SK-N-SH (cell line): ENCODE measurements around the gene SLC18A2. TPM values are rescaled to one million over a fixed set of nuclear protein-coding genes. Genes with fewer than 3 reads are reported as not detected.

ENCODE experiments used
- CTCF ChIA-PET: fragments of 300-600, 350-600 bp; formaldehyde crosslinking; extraction: SDS; loops from one replicate; lab custom pipeline; 2021; lab: Yijun Ruan, JAX
- POLR2A ChIA-PET: fragments of 350-600 bp; sonication (Branson Sonifier 250); formaldehyde crosslinking; extraction: SDS; loops from one replicate; lab custom pipeline; 2020; ENCODE audit warnings: antibody characterized with exemption, inconsistent platforms; lab: Yijun Ruan, JAX
- DNase-seq: peaks from one replicate; pipeline ENCODE4 v3.0.0; 2012
- H2AFZ ChIP-seq: fragments of 200-600 bp; sonication (generic); 2 replicates; pipeline ENCODE4 v1.8.1; 2016; ENCODE audit warnings: antibody characterized with exemption, mild to moderate bottlenecking, low read depth
- H3F3A ChIP-seq: fragments of 200-600 bp; sonication (generic); replicated peaks from 2 replicates; pipeline ENCODE3; 2016; ENCODE audit warnings: antibody characterized with exemption, mild to moderate bottlenecking; ENCODE audit not compliant: insufficient read depth
- H3K27ac ChIP-seq, 2 experiments: fragments of 200-500 bp in 1 of 2; fragments of 200-600 bp in 1 of 2; sonication (Bioruptor generic) in 1 of 2; sonication (generic), shearing (Covaris generic) in 1 of 2; 2 replicates each; pipeline versions ENCODE4 v1.5.1 to v1.6.1; 2014 to 2016; ENCODE audit warnings: low read depth in 2 of 2, inconsistent platforms in 1 of 2, low read length in 1 of 2, mild to moderate bottlenecking in 1 of 2, mixed read lengths in 1 of 2
- H3K27me3 ChIP-seq: fragments of 200-600 bp; sonication (generic), shearing (Covaris generic); 2 replicates; pipeline ENCODE4 v1.6.1; 2016; ENCODE audit warnings: mixed run types; ENCODE audit not compliant: insufficient read depth
- H3K36me3 ChIP-seq, 2 experiments: fragments of 200-500 bp in 1 of 2; fragments of 200-600 bp in 1 of 2; sonication (Bioruptor generic) in 1 of 2; sonication (generic) in 1 of 2; replicated peaks in 1 of 2; 2 replicates each; pipeline versions ENCODE3 to v1.5.1; 2014 to 2016; ENCODE audit warnings: low read length in 1 of 2, mild to moderate bottlenecking in 1 of 2; ENCODE audit not compliant: insufficient read depth in 2 of 2, control insufficient read depth in 1 of 2
- H3K4me1 ChIP-seq, 2 experiments: fragments of 200-500 bp in 1 of 2; fragments of 200-600 bp in 1 of 2; sonication (Bioruptor generic) in 1 of 2; sonication (generic), shearing (Covaris generic) in 1 of 2; 2 replicates each; pipeline versions ENCODE4 v1.5.1 to v1.6.1; 2014 to 2016; ENCODE audit warnings: low read depth in 1 of 2, low read length in 1 of 2, mixed run types in 1 of 2; ENCODE audit not compliant: insufficient read depth in 2 of 2, control insufficient read depth in 1 of 2
- H3K4me2 ChIP-seq: fragments of 200-600 bp; sonication (generic), shearing (Covaris generic); 2 replicates; pipeline ENCODE4 v1.6.1; 2017; ENCODE audit warnings: mixed run types
- H3K4me3 ChIP-seq, 2 experiments: fragments of 200-500 bp in 1 of 2; fragments of 200-600 bp in 1 of 2; sonication (Bioruptor generic) in 1 of 2; sonication (generic), shearing (Covaris generic) in 1 of 2; 2 replicates each; pipeline versions ENCODE4 v1.5.1 to v1.8.1; 2014 to 2016; ENCODE audit warnings: low read depth in 2 of 2, inconsistent platforms in 1 of 2, low read length in 1 of 2, mild to moderate bottlenecking in 1 of 2, mixed read lengths in 1 of 2, moderate library complexity in 1 of 2
- H3K79me2 ChIP-seq: fragments of 200-600 bp; sonication (generic); 2 replicates; pipeline ENCODE4 v1.8.1; 2017; ENCODE audit warnings: mild to moderate bottlenecking; ENCODE audit not compliant: insufficient read depth
- H3K9ac ChIP-seq: fragments of 200-600 bp; sonication (generic); 2 replicates; pipeline ENCODE4 v1.6.1; 2017; ENCODE audit warnings: mixed run types
- H3K9me2 ChIP-seq: fragments of 200-600 bp; sonication (generic); 2 replicates; pipeline ENCODE4 v1.6.1; 2017; ENCODE audit warnings: mixed run types
- H3K9me3 ChIP-seq: fragments of 200-600 bp; sonication (generic); 2 replicates; pipeline ENCODE4 v1.6.1; 2017; ENCODE audit warnings: mixed run types, mild to moderate bottlenecking, moderate library complexity
- H4K20me1 ChIP-seq: fragments of 200-600 bp; sonication (generic); 2 replicates; pipeline ENCODE4 v1.6.1; 2017; ENCODE audit warnings: mild to moderate bottlenecking, mixed run types; ENCODE audit not compliant: insufficient read depth
- ELF1 ChIP-seq: IDR thresholded peaks from 2 replicates; pipeline ENCODE4 v1.4.0; 2012
- EP300 ChIP-seq, 2 experiments: IDR thresholded peaks; 2 replicates each; pipeline versions ENCODE4 v1.4.0 to v1.6.1; 2012; ENCODE audit warnings: borderline replicate concordance in 1 of 2, low read depth in 1 of 2, low read length in 1 of 2
- GABPA ChIP-seq: IDR thresholded peaks from 2 replicates; pipeline ENCODE4 v1.4.0; 2012; ENCODE audit warnings: low read depth, mild to moderate bottlenecking
- GATA2 ChIP-seq: sonication (generic); formaldehyde crosslinking; IDR thresholded peaks from 2 replicates; pipeline ENCODE4 v1.5.0; 2020; ENCODE audit warnings: mild to moderate bottlenecking, missing genetic modification reagents
- JUND ChIP-seq: IDR thresholded peaks from 2 replicates; pipeline ENCODE4 v1.4.0; 2012
- MEF2A ChIP-seq: IDR thresholded peaks from 2 replicates; pipeline ENCODE4 v1.4.0; 2012; ENCODE audit warnings: low read depth, borderline replicate concordance
- MXI1 ChIP-seq: IDR thresholded peaks from 2 replicates; pipeline ENCODE4 v1.6.1; 2012; ENCODE audit warnings: mild to moderate bottlenecking, low read depth, low read length, improper control_type of control experiment
- NFIC ChIP-seq: IDR thresholded peaks from 2 replicates; pipeline ENCODE4 v1.4.0; 2012; ENCODE audit warnings: borderline replicate concordance
- NRF1 ChIP-seq: IDR thresholded peaks from 2 replicates; pipeline ENCODE4 v1.6.1; 2012; ENCODE audit warnings: low read depth, mild to moderate bottlenecking, low read length
- POLR2AphosphoS5 ChIP-seq: IDR thresholded peaks from 2 replicates; pipeline ENCODE4 v1.6.1; 2012; ENCODE audit warnings: low read depth, low read length
- RCOR1 ChIP-seq: fragments of 150-350 bp; IDR thresholded peaks from 2 replicates; pipeline ENCODE4 v1.6.1; 2017; ENCODE audit warnings: antibody characterized with exemption, low read length
- RXRA ChIP-seq: IDR thresholded peaks from 2 replicates; pipeline ENCODE4 v1.4.0; 2012; ENCODE audit warnings: low read depth, mild to moderate bottlenecking, borderline replicate concordance
- TAF1 ChIP-seq: IDR thresholded peaks from 2 replicates; pipeline ENCODE4 v1.6.1; 2012; ENCODE audit warnings: low read depth, mild to moderate bottlenecking, low read length, moderate library complexity, borderline replicate concordance
- TEAD4 ChIP-seq: IDR thresholded peaks from 2 replicates; pipeline ENCODE4 v1.4.0; 2012; ENCODE audit warnings: mild to moderate bottlenecking, borderline replicate concordance; ENCODE audit not compliant: insufficient read depth
- YY1 ChIP-seq: IDR thresholded peaks from 2 replicates; pipeline ENCODE4 v1.4.0; 2012; ENCODE audit warnings: low read depth, mild to moderate bottlenecking
- WGBS: methylation state at CpG from one replicate; pipeline ENCODE4 v1.1.6; 2017; ENCODE audit warnings: low lambda C conversion rate; 5-methylcytosine and 5-hydroxymethylcytosine counted together
- polyA plus RNA-seq, 3 experiments: library from polyadenylated mRNA; depleted of rRNA; stranded (reverse); fragments of >200 nt; gene quantifications; 2 replicates each; pipeline ENCODE4 v1.2.3, GENCODE V29; 2012
- TF ChIP-seq, protein P1 (sequence below): fragments of 200-600 bp; sonication (generic); IDR thresholded peaks from 2 replicates; pipeline ENCODE4 v1.6.1; 2017; ENCODE audit warnings: antibody characterized with exemption, mild to moderate bottlenecking, moderate library complexity
- TF ChIP-seq, protein P2 (sequence below): fragments of 150-350 bp; IDR thresholded peaks from 2 replicates; pipeline ENCODE4 v1.6.1; 2016; ENCODE audit warnings: mild to moderate bottlenecking, low read depth, low read length
- TF ChIP-seq, protein P3 (sequence below): fragments of 150-350 bp; IDR thresholded peaks from 2 replicates; pipeline ENCODE4 v1.6.1; 2017; ENCODE audit warnings: antibody characterized with exemption, low read length, low read depth, borderline replicate concordance
- TF ChIP-seq, protein P4 (sequence below): IDR thresholded peaks from 2 replicates; pipeline ENCODE4 v1.4.0; 2012; ENCODE audit warnings: low read depth, borderline replicate concordance

Gene SLC18A2
- polyA plus RNA-seq, 1 of the 3 experiments (the other 2 are of a cell fraction) = not detected

DNA sequence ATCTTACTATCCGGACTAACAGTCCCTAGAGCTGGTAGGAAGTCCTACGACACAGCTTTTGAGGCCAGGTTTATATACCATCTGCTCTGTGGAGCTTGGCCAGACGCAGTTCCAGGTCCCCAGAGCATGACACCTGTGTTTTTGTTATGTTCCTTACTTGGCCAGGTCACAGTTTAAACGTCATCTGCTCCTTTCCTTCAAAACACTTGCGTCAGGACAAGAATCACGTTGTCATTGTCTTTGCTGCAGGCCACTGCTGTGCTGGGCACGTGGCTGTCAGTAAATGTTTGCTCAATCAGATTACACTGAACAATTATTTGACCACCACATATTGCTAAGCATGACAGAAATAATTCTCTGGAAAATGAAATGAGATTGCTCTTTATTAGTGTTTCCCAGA is 23.9 kb downstream of the SLC18A2 start:
- no peaks in the 10 kb centered on the region for H3F3A ChIP-seq
- H3K4me2 ChIP-seq = no peak overlapping the region
- CTCF ChIA-PET = interaction anchor here (1.3 to 2.6 kb wide), 4 partner anchors 16 to 54 kb away, joined by 3 to 11 read pairs (median 5); no protein-coding TSS in a partner anchor
- no peaks in the 10 kb centered on the region for H4K20me1 ChIP-seq
- H3K4me3 ChIP-seq = no peak overlapping the region
- peak overlapping the region in 1 of 2 experiments; percentile 51; a peak in 2 of 4 replicates for H3K27ac ChIP-seq
- peaks cover 0 to 25% of the 10 kb centered on the region in 2 experiments; a peak in 1 of 4 replicates for H3K4me1 ChIP-seq
- H3K36me3 ChIP-seq = no peaks in the 10 kb centered on the region
- TF ChIP-seq MXI1 (peak; percentile 77; the same call in 1 of the 2 replicates), EP300 (IDR thresholded peaks at IDR 0.05; ENCODE audit: borderline replicate concordance in 1 of 2, low read depth in 1 of 2, low read length in 1 of 2) (no peak), GATA2 (CRISPR knock-in tag) (0 out of 2 replicates have a peak, but pooled peaks have one; percentile 13)
- DNase-seq = no peak
- no peaks in the 10 kb centered on the region; the same call in 1 of the 2 replicates for H3K27me3 ChIP-seq
- 31% methylated on average over 7 of the region's 7 CpGs for WGBS
- H3K9me2 ChIP-seq = no peaks in the 10 kb centered on the region
- POLR2A ChIA-PET = interaction anchor here (0.6 kb wide), 1 partner anchor 22 kb away, joined by 3 read pairs; no protein-coding TSS in a partner anchor
- H2AFZ ChIP-seq = no peak overlapping the region
- H3K79me2 ChIP-seq = no peaks in the 10 kb centered on the region
- H3K9ac ChIP-seq = no peak overlapping the region
- no peaks in the 10 kb centered on the region for H3K9me3 ChIP-seq

DNA sequence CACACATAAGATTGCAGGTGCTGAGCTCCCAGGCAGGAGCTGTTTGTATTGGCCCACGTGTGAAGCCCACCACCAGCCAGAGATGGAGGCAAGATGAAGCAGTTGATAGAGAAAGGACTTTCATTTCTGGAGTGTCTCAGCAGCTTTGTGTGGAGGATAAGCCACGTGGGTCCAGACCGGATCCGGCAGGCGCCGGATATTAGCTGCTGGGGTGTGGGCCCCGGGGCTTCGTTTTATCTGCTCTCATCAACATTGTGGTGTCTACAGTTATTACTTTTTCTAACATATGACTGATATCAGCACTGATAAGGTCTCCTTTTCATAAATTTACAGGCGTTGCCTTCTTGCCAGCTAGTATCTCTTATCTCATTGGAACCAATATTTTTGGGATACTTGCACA is 25.5 kb downstream of the SLC18A2 start:
- no peaks in the 10 kb centered on the region for H3K9me2 ChIP-seq
- ChIA-PET CTCF (interaction anchor here (1.2 to 2.4 kb wide), 3 partner anchors 50 to 210 kb away, joined by 3 to 11 read pairs (median 4); no protein-coding TSS in a partner anchor), POLR2A (no interaction called here)
- H3K27ac ChIP-seq = no peak overlapping the region
- H3K79me2 ChIP-seq = no peaks in the 10 kb centered on the region
- no peak overlapping the region for H2AFZ ChIP-seq
- no peaks in the 10 kb centered on the region for H3K36me3 ChIP-seq
- no peak for DNase-seq
- H3K4me3 ChIP-seq = no peak overlapping the region
- 66% methylated on average over 9 of the region's 9 CpGs for WGBS
- no peaks in the 10 kb centered on the region for H3K9me3 ChIP-seq
- no peaks in the 10 kb centered on the region for H4K20me1 ChIP-seq
- peaks cover 0 to 25% of the 10 kb centered on the region in 2 experiments; a peak in 1 of 4 replicates for H3K4me1 ChIP-seq
- no peak overlapping the region for H3K4me2 ChIP-seq
- no peak overlapping the region for H3K9ac ChIP-seq
- no peaks in the 10 kb centered on the region for H3K27me3 ChIP-seq
- TF ChIP-seq, protein P1, sequence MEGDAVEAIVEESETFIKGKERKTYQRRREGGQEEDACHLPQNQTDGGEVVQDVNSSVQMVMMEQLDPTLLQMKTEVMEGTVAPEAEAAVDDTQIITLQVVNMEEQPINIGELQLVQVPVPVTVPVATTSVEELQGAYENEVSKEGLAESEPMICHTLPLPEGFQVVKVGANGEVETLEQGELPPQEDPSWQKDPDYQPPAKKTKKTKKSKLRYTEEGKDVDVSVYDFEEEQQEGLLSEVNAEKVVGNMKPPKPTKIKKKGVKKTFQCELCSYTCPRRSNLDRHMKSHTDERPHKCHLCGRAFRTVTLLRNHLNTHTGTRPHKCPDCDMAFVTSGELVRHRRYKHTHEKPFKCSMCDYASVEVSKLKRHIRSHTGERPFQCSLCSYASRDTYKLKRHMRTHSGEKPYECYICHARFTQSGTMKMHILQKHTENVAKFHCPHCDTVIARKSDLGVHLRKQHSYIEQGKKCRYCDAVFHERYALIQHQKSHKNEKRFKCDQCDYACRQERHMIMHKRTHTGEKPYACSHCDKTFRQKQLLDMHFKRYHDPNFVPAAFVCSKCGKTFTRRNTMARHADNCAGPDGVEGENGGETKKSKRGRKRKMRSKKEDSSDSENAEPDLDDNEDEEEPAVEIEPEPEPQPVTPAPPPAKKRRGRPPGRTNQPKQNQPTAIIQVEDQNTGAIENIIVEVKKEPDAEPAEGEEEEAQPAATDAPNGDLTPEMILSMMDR = no peak
- TF ChIP-seq RCOR1 = no peak
- TF ChIP-seq EP300 (IDR thresholded peaks at IDR 0.05; ENCODE audit: borderline replicate concordance in 1 of 2, low read depth in 1 of 2, low read length in 1 of 2) = no peak
- TF ChIP-seq, protein P2, sequence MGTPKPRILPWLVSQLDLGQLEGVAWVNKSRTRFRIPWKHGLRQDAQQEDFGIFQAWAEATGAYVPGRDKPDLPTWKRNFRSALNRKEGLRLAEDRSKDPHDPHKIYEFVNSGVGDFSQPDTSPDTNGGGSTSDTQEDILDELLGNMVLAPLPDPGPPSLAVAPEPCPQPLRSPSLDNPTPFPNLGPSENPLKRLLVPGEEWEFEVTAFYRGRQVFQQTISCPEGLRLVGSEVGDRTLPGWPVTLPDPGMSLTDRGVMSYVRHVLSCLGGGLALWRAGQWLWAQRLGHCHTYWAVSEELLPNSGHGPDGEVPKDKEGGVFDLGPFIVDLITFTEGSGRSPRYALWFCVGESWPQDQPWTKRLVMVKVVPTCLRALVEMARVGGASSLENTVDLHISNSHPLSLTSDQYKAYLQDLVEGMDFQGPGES = no peak
- TF ChIP-seq TEAD4 = no peak
- TF ChIP-seq ELF1 = no peak
- no peak for TF ChIP-seq NFIC
- TF ChIP-seq RXRA = no peak
- TF ChIP-seq POLR2AphosphoS5 = no peak
- TF ChIP-seq, protein P3, sequence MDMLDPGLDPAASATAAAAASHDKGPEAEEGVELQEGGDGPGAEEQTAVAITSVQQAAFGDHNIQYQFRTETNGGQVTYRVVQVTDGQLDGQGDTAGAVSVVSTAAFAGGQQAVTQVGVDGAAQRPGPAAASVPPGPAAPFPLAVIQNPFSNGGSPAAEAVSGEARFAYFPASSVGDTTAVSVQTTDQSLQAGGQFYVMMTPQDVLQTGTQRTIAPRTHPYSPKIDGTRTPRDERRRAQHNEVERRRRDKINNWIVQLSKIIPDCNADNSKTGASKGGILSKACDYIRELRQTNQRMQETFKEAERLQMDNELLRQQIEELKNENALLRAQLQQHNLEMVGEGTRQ = no peak
- TF ChIP-seq JUND = no peak
- no peak for TF ChIP-seq TAF1
- TF ChIP-seq, protein P4, sequence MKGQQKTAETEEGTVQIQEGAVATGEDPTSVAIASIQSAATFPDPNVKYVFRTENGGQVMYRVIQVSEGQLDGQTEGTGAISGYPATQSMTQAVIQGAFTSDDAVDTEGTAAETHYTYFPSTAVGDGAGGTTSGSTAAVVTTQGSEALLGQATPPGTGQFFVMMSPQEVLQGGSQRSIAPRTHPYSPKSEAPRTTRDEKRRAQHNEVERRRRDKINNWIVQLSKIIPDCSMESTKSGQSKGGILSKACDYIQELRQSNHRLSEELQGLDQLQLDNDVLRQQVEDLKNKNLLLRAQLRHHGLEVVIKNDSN = no peak
- no peak for TF ChIP-seq MEF2A
- no peak for TF ChIP-seq YY1
- TF ChIP-seq GABPA = no peak
- TF ChIP-seq NRF1 = no peak
- TF ChIP-seq, all 33 proteins: peak for 0
- no peaks in the 10 kb centered on the region for H3F3A ChIP-seq
